ENCODE data around the gene HSH2D. TPM values are rescaled to one million over a fixed set of nuclear protein-coding genes. Genes with fewer than 3 reads are reported as not detected.

Gene HSH2D
- total and polyA plus RNA-seq, 9 of the 15 experiments (the other 6 are each of a cell fraction or from before 2014, with no cell fraction given) = 0.03 to 1.1 (median 0.35) TPM; not detected in 1

GRCh38 chr19:16134510-16134909, 9.0 kb upstream of the HSH2D start:
- CTCF ChIA-PET (ENCODE audit: low intra/inter-chr PET ratio) = no interaction called here

More at GRCh38 chr19:16134510-16134909, 9.0 kb upstream of the HSH2D start:
- ATAC-seq (no peak), FAIRE-seq (no peak), DNase-seq (ENCODE audit: extremely low read depth in 1 of 4, low spot score in 3 of 4) (no peak)
- 82% methylated on average over 7 of the region's 7 CpGs for WGBS (ENCODE audit: insufficient coverage, low coverage, missing lambda C conversion rate)
- no TSS peak for BruUV-seq (replicated peaks)
- no peak for TF ChIP-seq SP1 (CRISPR knock-in tag; IDR thresholded peaks at IDR 0.05)
- no peak for TF ChIP-seq CUX1 (CRISPR knock-in tag; IDR thresholded peaks at IDR 0.05)
- TF ChIP-seq BDP1 (IDR thresholded peaks at IDR 0.05; ENCODE audit: insufficient read depth, insufficient read length) = no peak
- no peak for TF ChIP-seq RBM34 (IDR thresholded peaks at IDR 0.05; ENCODE audit: borderline replicate concordance, insufficient read depth, low read length)
- no peak for TF ChIP-seq ATF7 (IDR thresholded peaks at IDR 0.05)
- TF ChIP-seq TRIM24 (IDR thresholded peaks at IDR 0.05) = no peak
- Histone ChIP-seq H3K79me2 (ENCODE audit: control insufficient read depth, insufficient read depth, low read length) (no peaks in the 10 kb centered on the region), H3K4me3 (no peak overlapping the region), H3K36me3 (ENCODE audit: control insufficient read depth, insufficient read depth, low read length) (peaks cover 38% of the 10 kb centered on the region; the same call in 2 of the 3 replicates), H3K9ac (ENCODE audit: insufficient read depth in 1 of 2, low read depth in 2 of 2, low read length in 2 of 2) (no peak overlapping the region), H3K4me2 (ENCODE audit: insufficient read depth, low read length) (no peak overlapping the region), H4K20me1 (replicated peaks; ENCODE audit: control insufficient read depth, insufficient read depth, low read length) (peaks cover 4% of the 10 kb centered on the region; the same call in 1 of the 2 replicates), H3K9me3 (replicated peaks; ENCODE audit: control insufficient read depth, insufficient read depth, low read depth, low read length) (no peaks in the 10 kb centered on the region), H3K27ac (ENCODE audit: extremely low read depth, low read depth, low read length) (no peak overlapping the region), H3K27me3 (ENCODE audit: control insufficient read depth in 2 of 2, insufficient read depth in 2 of 2, low read length in 2 of 2) (no peaks in the 10 kb centered on the region), H3K9me1 (ENCODE audit: control insufficient read depth, insufficient read depth, low read length) (no peaks in the 10 kb centered on the region), H3K4me1 (replicated peaks in 1 of 2; ENCODE audit: control insufficient read depth in 2 of 2, insufficient read depth in 2 of 2, low read length in 2 of 2) (peaks cover 0 to 4% of the 10 kb centered on the region in 2 experiments; a peak in 1 of 5 replicates), H2AFZ (ENCODE audit: low read depth, low read length) (no peak overlapping the region)
- intact Hi-C loops (cut with micrococcal nuclease) (no loop called here), in situ Hi-C loops (cut with MboI) (no loop called here)
- POLR2A ChIA-PET = interaction anchor here (0.7 to 2.0 kb wide), 3 partner anchors 11 to 497 kb away, joined by 3 to 7 read pairs (median 4); no protein-coding TSS in a partner anchor

Data from K562 (cell line).